Fibroblast of lung (primary cell): Measurements from ENCODE around the gene CACNA2D3.

Experiments
- EZH2 ChIP-seq: IDR thresholded peaks from 2 replicates; pipeline ENCODE4 v1.5.1; 2012; ENCODE audit warnings: low read length, control low read depth, mild to moderate bottlenecking; ENCODE audit errors: missing control alignments
- TF ChIP-seq, protein P1 (sequence below), 2 donors: IDR thresholded peaks in 1 of 2; conservative IDR thresholded peaks in 1 of 2; 1 replicate in 1 of 2; 2 replicates in 1 of 2; pipeline ENCODE4 v1.5.1; 2011 to 2012; ENCODE audit warnings: low read length in 2 of 2, control low read depth in 1 of 2, inconsistent platforms in 1 of 2, low read depth in 1 of 2, mild to moderate bottlenecking in 1 of 2

DNA sequence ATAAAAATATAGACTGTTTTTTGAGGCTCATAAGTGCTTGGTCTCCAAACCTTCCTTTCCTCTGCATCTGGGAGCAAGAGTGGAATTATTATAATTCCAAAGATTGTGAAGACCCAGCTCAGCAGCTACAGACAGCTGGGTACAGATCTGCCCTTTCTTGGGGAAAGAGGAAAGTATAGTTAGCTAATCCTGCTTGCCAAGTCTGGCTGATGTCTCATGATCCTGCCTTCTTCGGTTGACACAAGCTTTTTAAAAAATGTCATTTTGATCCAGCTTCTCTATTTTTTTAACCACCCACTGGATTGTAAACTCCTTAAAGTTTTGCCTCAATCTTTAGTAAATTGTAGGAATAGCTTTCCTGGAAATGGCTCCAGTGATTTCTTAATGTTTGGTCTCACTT, 624.4 kb downstream of the CACNA2D3 start:
- TF ChIP-seq, protein P1, sequence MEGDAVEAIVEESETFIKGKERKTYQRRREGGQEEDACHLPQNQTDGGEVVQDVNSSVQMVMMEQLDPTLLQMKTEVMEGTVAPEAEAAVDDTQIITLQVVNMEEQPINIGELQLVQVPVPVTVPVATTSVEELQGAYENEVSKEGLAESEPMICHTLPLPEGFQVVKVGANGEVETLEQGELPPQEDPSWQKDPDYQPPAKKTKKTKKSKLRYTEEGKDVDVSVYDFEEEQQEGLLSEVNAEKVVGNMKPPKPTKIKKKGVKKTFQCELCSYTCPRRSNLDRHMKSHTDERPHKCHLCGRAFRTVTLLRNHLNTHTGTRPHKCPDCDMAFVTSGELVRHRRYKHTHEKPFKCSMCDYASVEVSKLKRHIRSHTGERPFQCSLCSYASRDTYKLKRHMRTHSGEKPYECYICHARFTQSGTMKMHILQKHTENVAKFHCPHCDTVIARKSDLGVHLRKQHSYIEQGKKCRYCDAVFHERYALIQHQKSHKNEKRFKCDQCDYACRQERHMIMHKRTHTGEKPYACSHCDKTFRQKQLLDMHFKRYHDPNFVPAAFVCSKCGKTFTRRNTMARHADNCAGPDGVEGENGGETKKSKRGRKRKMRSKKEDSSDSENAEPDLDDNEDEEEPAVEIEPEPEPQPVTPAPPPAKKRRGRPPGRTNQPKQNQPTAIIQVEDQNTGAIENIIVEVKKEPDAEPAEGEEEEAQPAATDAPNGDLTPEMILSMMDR (conservative IDR thresholded peaks at IDR 0.05 in 1 of 2, IDR thresholded peaks at IDR 0.05 in 1 of 2; ENCODE audit: low read depth in 1 of 2, low read length in 2 of 2), result no peak
- no peak for TF ChIP-seq EZH2
